NT2/D1 (cell line): ENCODE data around the gene ECI2.

Experiments used
- DNase-seq: peaks from one replicate; pipeline ENCODE4 v3.0.0-alpha.2; 2011; ENCODE audit warnings: low read depth, low spot score
- H3K27me3 ChIP-seq: 2 replicates; pipeline ENCODE4 v1.6.0; 2011; ENCODE audit warnings: mild to moderate bottlenecking; ENCODE audit not compliant: insufficient read length, insufficient read depth
- H3K36me3 ChIP-seq: 2 replicates; pipeline ENCODE4 v1.6.1; 2011; ENCODE audit warnings: mild to moderate bottlenecking, low read length, mixed read lengths; ENCODE audit not compliant: insufficient read depth, insufficient read length
- H3K4me1 ChIP-seq: 2 replicates; pipeline ENCODE4 v1.5.1; 2011; ENCODE audit not compliant: insufficient read depth, insufficient read length
- H3K4me3 ChIP-seq: 2 replicates; pipeline ENCODE4 v1.5.1; 2011; ENCODE audit warnings: low read depth; ENCODE audit not compliant: insufficient read length
- H3K9ac ChIP-seq: 2 replicates; pipeline ENCODE4 v1.6.0; 2011; ENCODE audit warnings: low read depth; ENCODE audit not compliant: insufficient read length
- H3K9me3 ChIP-seq: 2 replicates; pipeline ENCODE4 v1.5.1; 2011; ENCODE audit warnings: mild to moderate bottlenecking, low read length; ENCODE audit not compliant: insufficient read depth
- SUZ12 ChIP-seq: IDR thresholded peaks from 2 replicates; pipeline ENCODE4 v1.6.1; 2011; ENCODE audit not compliant: insufficient read length, insufficient read depth; ENCODE audit errors: extremely low read depth
- YY1 ChIP-seq: IDR thresholded peaks from 2 replicates; pipeline ENCODE4 v1.6.1; 2011; ENCODE audit not compliant: insufficient read length, insufficient read depth
- ZNF274 ChIP-seq: IDR thresholded peaks from 2 replicates; pipeline ENCODE4 v1.6.1; 2011; ENCODE audit warnings: mild to moderate bottlenecking, low read depth, low read length

Gene ECI2

GRCh38 chr6:4128748-4129147, 6.6 kb downstream of the ECI2 start:
- peaks cover 30% of the 10 kb centered on the region for H3K9me3 ChIP-seq
- no peak for DNase-seq
- no peaks in the 10 kb centered on the region for H3K27me3 ChIP-seq
- H3K9ac ChIP-seq, result no peak overlapping the region
- TF ChIP-seq YY1, result no peak
- TF ChIP-seq ZNF274, result no peak
- TF ChIP-seq SUZ12, result no peak
- H3K36me3 ChIP-seq, result peaks cover 67% of the 10 kb centered on the region
- H3K4me1 ChIP-seq, result no peaks in the 10 kb centered on the region
- no peak overlapping the region for H3K4me3 ChIP-seq

- no peak overlapping the region for H3K4me3 ChIP-seq
- peaks cover 69% of the 10 kb centered on the region for H3K36me3 ChIP-seq
- H3K9ac ChIP-seq, result no peak overlapping the region
- no peak for DNase-seq
- peaks cover 30% of the 10 kb centered on the region for H3K9me3 ChIP-seq
- H3K27me3 ChIP-seq, result no peaks in the 10 kb centered on the region
- TF ChIP-seq SUZ12, result no peak
- TF ChIP-seq ZNF274, result no peak
- no peak for TF ChIP-seq YY1
- H3K4me1 ChIP-seq, result no peaks in the 10 kb centered on the region
These were observed 7.3 kb downstream of the ECI2 start for GRCh38 chr6:4128072-4128471.

GRCh38 chr6:4125933-4126864, 9.2 kb downstream of the ECI2 start:
- Histone ChIP-seq H3K27me3 (no peaks in the 10 kb centered on the region), H3K36me3 (peaks cover 62% of the 10 kb centered on the region), H3K9me3 (peaks cover 18% of the 10 kb centered on the region; the same call in 1 of the 2 replicates), H3K9ac (no peak overlapping the region), H3K4me3 (no peak overlapping the region), H3K4me1 (no peaks in the 10 kb centered on the region)
- TF ChIP-seq SUZ12 (no peak), ZNF274 (no peak), YY1 (no peak)
- DNase-seq, result no peak

- TF ChIP-seq YY1 (no peak), SUZ12 (no peak), ZNF274 (no peak)
- Histone ChIP-seq H3K4me3 (no peak overlapping the region), H3K9me3 (peaks cover 14% of the 10 kb centered on the region; the same call in 1 of the 2 replicates), H3K36me3 (peaks cover 57% of the 10 kb centered on the region), H3K27me3 (no peaks in the 10 kb centered on the region), H3K4me1 (no peaks in the 10 kb centered on the region), H3K9ac (no peak overlapping the region)
- DNase-seq, result no peak
These were observed 9.9 kb downstream of the ECI2 start for GRCh38 chr6:4125500-4125899.

- Histone ChIP-seq H3K9ac (no peak overlapping the region), H3K4me3 (no peak overlapping the region), H3K4me1 (no peaks in the 10 kb centered on the region), H3K27me3 (no peaks in the 10 kb centered on the region), H3K9me3 (peaks cover 4% of the 10 kb centered on the region; the same call in 1 of the 2 replicates), H3K36me3 (peaks cover 46% of the 10 kb centered on the region)
- TF ChIP-seq ZNF274 (no peak), YY1 (no peak), SUZ12 (no peak)
- no peak for DNase-seq
These were observed 11.0 kb downstream of the ECI2 start for GRCh38 chr6:4124351-4124750.

GRCh38 chr6:4115741-4116140, 19.6 kb downstream of the ECI2 start:
- Histone ChIP-seq H3K36me3 (peaks cover 31% of the 10 kb centered on the region), H3K27me3 (no peaks in the 10 kb centered on the region)
- TF ChIP-seq SUZ12 (no peak), YY1 (no peak), ZNF274 (no peak)

GRCh38 chr6:4114123-4114522, 21.3 kb downstream of the ECI2 start:
- no peak for DNase-seq
- no peak for TF ChIP-seq YY1
- no peak for TF ChIP-seq SUZ12
- TF ChIP-seq ZNF274, result no peak
- no peaks in the 10 kb centered on the region for H3K4me1 ChIP-seq

More at GRCh38 chr6:4115741-4116140, 19.6 kb downstream of the ECI2 start:
- no peak for DNase-seq
- H3K4me3 ChIP-seq, result no peak overlapping the region
- no peak overlapping the region for H3K9ac ChIP-seq
- 0 out of 2 replicates have a peak, but pooled peaks cover 5% of the 10 kb centered on the region for H3K9me3 ChIP-seq
- H3K4me1 ChIP-seq, result no peaks in the 10 kb centered on the region

More at GRCh38 chr6:4114123-4114522, 21.3 kb downstream of the ECI2 start:
- peaks cover 29% of the 10 kb centered on the region for H3K36me3 ChIP-seq
- H3K9ac ChIP-seq, result no peak overlapping the region
- H3K27me3 ChIP-seq, result no peaks in the 10 kb centered on the region
- H3K4me3 ChIP-seq, result no peak overlapping the region
- H3K9me3 ChIP-seq, result 0 out of 2 replicates have a peak, but pooled peaks cover 5% of the 10 kb centered on the region
